DND-41 (cell line): ENCODE measurements around the gene MUL1.

ENCODE experiments used
- EZH2 ChIP-seq: IDR thresholded peaks from 3 replicates; pipeline ENCODE4 v1.6.1; 2012; ENCODE audit warnings: borderline replicate concordance, low read depth, mild to moderate bottlenecking, moderate library complexity, low read length, inconsistent platforms; ENCODE audit not compliant: severe bottlenecking
- TF ChIP-seq, protein P1 (sequence below): IDR thresholded peaks from 2 replicates; pipeline ENCODE4 v1.5.1; 2012; ENCODE audit warnings: borderline replicate concordance, low read length, moderate library complexity, mild to moderate bottlenecking; ENCODE audit not compliant: poor library complexity, severe bottlenecking; ENCODE audit errors: extremely low read depth

DNA sequence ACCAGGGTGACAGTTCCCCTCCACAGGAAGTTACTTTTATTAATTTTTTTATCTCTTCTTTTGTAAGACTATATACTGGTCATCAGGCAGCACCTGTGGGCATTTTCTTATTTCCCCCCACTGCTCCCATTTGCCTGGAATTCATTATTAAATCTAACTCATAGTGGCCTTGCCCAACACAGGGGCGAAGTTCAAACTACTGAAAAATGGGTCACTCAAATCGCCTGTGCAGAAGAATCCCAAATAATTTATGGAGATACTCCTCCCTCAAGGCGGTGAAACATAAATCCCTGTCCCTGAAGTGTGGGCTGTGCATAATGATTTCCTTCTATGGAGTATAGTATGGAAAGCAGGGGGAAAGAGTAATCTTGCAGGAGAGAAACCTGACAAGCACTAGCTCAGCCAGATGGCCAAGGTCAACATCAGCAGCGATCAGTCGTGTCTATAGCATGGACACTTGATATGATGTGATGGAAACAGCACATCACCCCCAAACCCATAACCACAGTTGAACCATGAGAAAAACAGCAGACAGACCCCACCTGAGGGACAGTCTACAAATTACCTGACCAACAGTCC lies 29.8 kb downstream of the MUL1 start:
- TF ChIP-seq, protein P1, sequence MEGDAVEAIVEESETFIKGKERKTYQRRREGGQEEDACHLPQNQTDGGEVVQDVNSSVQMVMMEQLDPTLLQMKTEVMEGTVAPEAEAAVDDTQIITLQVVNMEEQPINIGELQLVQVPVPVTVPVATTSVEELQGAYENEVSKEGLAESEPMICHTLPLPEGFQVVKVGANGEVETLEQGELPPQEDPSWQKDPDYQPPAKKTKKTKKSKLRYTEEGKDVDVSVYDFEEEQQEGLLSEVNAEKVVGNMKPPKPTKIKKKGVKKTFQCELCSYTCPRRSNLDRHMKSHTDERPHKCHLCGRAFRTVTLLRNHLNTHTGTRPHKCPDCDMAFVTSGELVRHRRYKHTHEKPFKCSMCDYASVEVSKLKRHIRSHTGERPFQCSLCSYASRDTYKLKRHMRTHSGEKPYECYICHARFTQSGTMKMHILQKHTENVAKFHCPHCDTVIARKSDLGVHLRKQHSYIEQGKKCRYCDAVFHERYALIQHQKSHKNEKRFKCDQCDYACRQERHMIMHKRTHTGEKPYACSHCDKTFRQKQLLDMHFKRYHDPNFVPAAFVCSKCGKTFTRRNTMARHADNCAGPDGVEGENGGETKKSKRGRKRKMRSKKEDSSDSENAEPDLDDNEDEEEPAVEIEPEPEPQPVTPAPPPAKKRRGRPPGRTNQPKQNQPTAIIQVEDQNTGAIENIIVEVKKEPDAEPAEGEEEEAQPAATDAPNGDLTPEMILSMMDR: no peak
- no peak for TF ChIP-seq EZH2
